Lower lobe of right lung (tissue), 2 donors: Measurements from ENCODE around the gene PSMD6. TPM values are rescaled to one million over a fixed set of nuclear protein-coding genes. Genes with fewer than 3 reads are reported as not detected.

ENCODE experiments used
- ATAC-seq, 2 donors: fragments of 200-7000 bp; cut with Tn5 transposase; one replicate each; pipeline ENCODE4 v1.9.1; 2020 to 2022; ENCODE audit warnings: mild to moderate bottlenecking in 2 of 2, moderate library complexity in 2 of 2
- DNase-seq: peaks from one replicate; pipeline ENCODE4 v3.0.0-alpha.2; 2020
- H3K27ac ChIP-seq: fragments of 200-600 bp; one replicate; pipeline ENCODE4 v1.8.0; 2022
- H3K27me3 ChIP-seq: fragments of 200-600 bp; one replicate; pipeline ENCODE4 v1.8.0; 2022; ENCODE audit warnings: low read depth
- H3K36me3 ChIP-seq: fragments of 200-600 bp; one replicate; pipeline ENCODE4 v1.8.0; 2022; ENCODE audit warnings: mild to moderate bottlenecking
- H3K4me1 ChIP-seq: fragments of 200-600 bp; one replicate; pipeline ENCODE4 v1.8.0; 2022
- H3K4me3 ChIP-seq: fragments of 200-600 bp; one replicate; pipeline ENCODE4 v1.8.0; 2022; ENCODE audit warnings: mild to moderate bottlenecking
- H3K9me3 ChIP-seq: fragments of 200-600 bp; one replicate; pipeline ENCODE4 v1.8.0; 2022
- CTCF ChIP-seq: fragments of 200-600 bp; IDR thresholded peaks from one replicate; pipeline ENCODE4 v1.8.0; 2022; ENCODE audit warnings: antibody characterized with exemption, mild to moderate bottlenecking
- intact Hi-C: fragments of 100-400 bp; cut with DNase I; formaldehyde crosslinking; loops from one replicate; pipeline ENCODE4 v1.11.0; 2022
- long read RNA-seq: library from polyadenylated mRNA; unstranded; transcript quantifications from one replicate; pipeline ENCODE4 v2.0.0, GENCODE V29; 2021
- total RNA-seq: library from RNA; stranded (reverse); fragmentation: NEBNext Ultra II Directional; extraction: Animal tissue kit (Norgen Biotek cat#: 25700); gene quantifications from one replicate; pipeline ENCODE4 v1.2.1, GENCODE V29; 2021
- donor health status: DM: no; HTN: yes; CAD: no; lungs with severe emphysema.

The PSMD6 gene
- 51.1 TPM for total RNA-seq
- long read RNA-seq, transcript PSMD6-210 (9 exons, 1,495 nt): minor isoform, 11 of 84 reads
- long read RNA-seq, transcript PSMD6-201 (8 exons, 1,430 nt): major isoform, 64 of 84 reads
- long read RNA-seq, partial matches to known transcripts: 2 of 84 reads
- long read RNA-seq, other reads (novel, unspliced or antisense): 4 of 84 reads

- peaks cover 33% of the 10 kb centered on the region for H3K36me3 ChIP-seq
- peaks cover 24% of the 10 kb centered on the region for H3K4me1 ChIP-seq
- peak; percentile 100 for TF ChIP-seq CTCF
- DNase-seq (peak; percentile 93), ATAC-seq (peak; percentile 99)
- no peaks in the 10 kb centered on the region for H3K27me3 ChIP-seq
- H3K27ac ChIP-seq: peak within 1 kb of the TSS; percentile 92
- H3K9me3 ChIP-seq: no peaks in the 10 kb centered on the region
- intact Hi-C loops: no loop called here
- peak within 1 kb of the TSS; percentile 91 for H3K4me3 ChIP-seq
Observed at GRCh38 chr3:64023187-64023860, at the start of gene PSMD6. Gene PSMD6, minus strand, starts transcription at chr3:64023494. Its CDS starts 75 bp downstream, at chr3:64023419.

GRCh38 chr3:64072126-64072525, 48.8 kb upstream of the PSMD6 start:
- H3K27ac ChIP-seq: no peak overlapping the region
- ATAC-seq (no peak), DNase-seq (no peak)
- H3K27me3 ChIP-seq: no peaks in the 10 kb centered on the region
- no peaks in the 10 kb centered on the region for H3K4me1 ChIP-seq
- H3K9me3 ChIP-seq: no peaks in the 10 kb centered on the region
- no peaks in the 10 kb centered on the region for H3K36me3 ChIP-seq
- TF ChIP-seq CTCF: no peak
- intact Hi-C loops: no loop called here
- H3K4me3 ChIP-seq: no peak overlapping the region

- H3K36me3 ChIP-seq: no peaks in the 10 kb centered on the region
- no peaks in the 10 kb centered on the region for H3K9me3 ChIP-seq
- no peak for ATAC-seq
- intact Hi-C loops: no loop called here
- no peak overlapping the region for H3K4me3 ChIP-seq
- H3K27me3 ChIP-seq: no peaks in the 10 kb centered on the region
- no peaks in the 10 kb centered on the region for H3K4me1 ChIP-seq
- DNase-seq: no peak
- no peak for TF ChIP-seq CTCF
- no peak overlapping the region for H3K27ac ChIP-seq
Observed at GRCh38 chr3:64070704-64071103, 47.4 kb upstream of the PSMD6 start.

GRCh38 chr3:64067506-64068346, 44.4 kb upstream of the PSMD6 start:
- DNase-seq: no peak
- intact Hi-C loops: no loop called here
- H3K27ac ChIP-seq: no peak overlapping the region
- H3K4me3 ChIP-seq: no peak overlapping the region
- ATAC-seq: no peak
- no peaks in the 10 kb centered on the region for H3K36me3 ChIP-seq
- H3K9me3 ChIP-seq: no peaks in the 10 kb centered on the region
- H3K27me3 ChIP-seq: no peaks in the 10 kb centered on the region
- no peaks in the 10 kb centered on the region for H3K4me1 ChIP-seq
- no peak for TF ChIP-seq CTCF

GRCh38 chr3:64064804-64065203, 41.5 kb upstream of the PSMD6 start:
- no peaks in the 10 kb centered on the region for H3K27me3 ChIP-seq
- DNase-seq: no peak
- no peak overlapping the region for H3K4me3 ChIP-seq
- no peak for TF ChIP-seq CTCF
- no peaks in the 10 kb centered on the region for H3K9me3 ChIP-seq
- intact Hi-C loops: no loop called here
- no peaks in the 10 kb centered on the region for H3K36me3 ChIP-seq
- ATAC-seq: no peak
- H3K27ac ChIP-seq: no peak overlapping the region
- no peaks in the 10 kb centered on the region for H3K4me1 ChIP-seq
